ENCODE data around the gene JMJD1C. TPM values are rescaled to one million over a fixed set of nuclear protein-coding genes. Genes with fewer than 3 reads are reported as not detected.

JMJD1C gene
- total RNA-seq, 4 donors from 2014 or later, result 76.2 to 150 (median 101) TPM

DNA sequence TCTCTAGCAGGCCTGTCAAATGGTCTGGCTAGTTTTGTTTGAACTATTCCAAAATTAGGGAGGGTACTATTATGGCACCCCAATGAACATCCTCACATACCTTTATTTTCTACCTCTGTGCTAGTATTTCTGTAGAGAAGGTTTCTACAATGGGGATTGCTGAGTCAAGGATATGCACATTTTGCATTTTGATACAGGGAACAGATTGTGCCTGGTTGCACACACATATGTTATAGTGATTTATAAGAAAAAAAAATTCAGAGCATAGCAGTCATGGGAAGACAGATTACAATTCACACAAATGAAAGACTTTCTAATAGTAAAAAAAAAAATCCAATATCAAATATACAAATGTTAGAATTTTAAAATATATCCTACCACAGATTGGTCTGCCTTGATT is 346.7 kb downstream of the JMJD1C start:
- Histone ChIP-seq H3K27me3 (no peaks in the 10 kb centered on the region), H3K9me3 (no peaks in the 10 kb centered on the region), H3K36me3 (no peaks in the 10 kb centered on the region), H3K27ac (no peak overlapping the region), H3K4me3 (no peak overlapping the region), H3K4me1 (peaks cover 3 to 24% (median 11%) of the 10 kb centered on the region in 3 donors)
- no peak for ATAC-seq
- no peak for TF ChIP-seq POLR2AphosphoS5 (IDR thresholded peaks at IDR 0.05)
- no peak for TF ChIP-seq EP300 (IDR thresholded peaks at IDR 0.05)
- TF ChIP-seq POLR2A (IDR thresholded peaks at IDR 0.05), result no peak
- TF ChIP-seq, protein P1, sequence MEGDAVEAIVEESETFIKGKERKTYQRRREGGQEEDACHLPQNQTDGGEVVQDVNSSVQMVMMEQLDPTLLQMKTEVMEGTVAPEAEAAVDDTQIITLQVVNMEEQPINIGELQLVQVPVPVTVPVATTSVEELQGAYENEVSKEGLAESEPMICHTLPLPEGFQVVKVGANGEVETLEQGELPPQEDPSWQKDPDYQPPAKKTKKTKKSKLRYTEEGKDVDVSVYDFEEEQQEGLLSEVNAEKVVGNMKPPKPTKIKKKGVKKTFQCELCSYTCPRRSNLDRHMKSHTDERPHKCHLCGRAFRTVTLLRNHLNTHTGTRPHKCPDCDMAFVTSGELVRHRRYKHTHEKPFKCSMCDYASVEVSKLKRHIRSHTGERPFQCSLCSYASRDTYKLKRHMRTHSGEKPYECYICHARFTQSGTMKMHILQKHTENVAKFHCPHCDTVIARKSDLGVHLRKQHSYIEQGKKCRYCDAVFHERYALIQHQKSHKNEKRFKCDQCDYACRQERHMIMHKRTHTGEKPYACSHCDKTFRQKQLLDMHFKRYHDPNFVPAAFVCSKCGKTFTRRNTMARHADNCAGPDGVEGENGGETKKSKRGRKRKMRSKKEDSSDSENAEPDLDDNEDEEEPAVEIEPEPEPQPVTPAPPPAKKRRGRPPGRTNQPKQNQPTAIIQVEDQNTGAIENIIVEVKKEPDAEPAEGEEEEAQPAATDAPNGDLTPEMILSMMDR (IDR thresholded peaks at IDR 0.05), result no peak

Small RNA genes within 50 kb of the gene (small RNA-seq; reads per million reads assigned to genes)
- gene AC022022.1 (0 reads per million in 4 donors), gene MIR1296 (2.0 to 5.2 (median 2.9) reads per million in 4 donors)

Other genes starting within 250 kb of the JMJD1C start
- gene REEP3, start 55.4 kb upstream of the JMJD1C start, total RNA-seq, result 100 to 1,000 TPM in 2 of 4 donors, 10 to 100 TPM in 2; 86.1 to 129 (median 97.3) TPM